Esophagus squamous epithelium (tissue), 4 donors: Measurements from ENCODE around the gene OR6C3.

ENCODE experiments used
- CTCF ChIP-seq, 6 experiments: fragments of 450-650 bp in 4 of 6; fragments of 200-600 bp in 2 of 6; sonication (generic) in 2 of 6; IDR thresholded peaks; one replicate each; pipeline ENCODE4 v1.5.1; 2016 to 2019; ENCODE audit warnings: antibody characterized with exemption in 6 of 6, mild to moderate bottlenecking in 4 of 6, moderate library complexity in 4 of 6
- POLR2A ChIP-seq, 4 donors: fragments of 450-650 bp; IDR thresholded peaks; one replicate each; pipeline ENCODE4 v1.6.1; 2017; ENCODE audit warnings: antibody characterized with exemption in 4 of 4, mild to moderate bottlenecking in 4 of 4, moderate library complexity in 3 of 4

GRCh38 chr12:55372521-55372920, 42.0 kb downstream of the OR6C3 start:
- TF ChIP-seq POLR2A (IDR thresholded peaks at IDR 0.05), result no peak
- no peak for TF ChIP-seq CTCF (IDR thresholded peaks at IDR 0.05)
